Suppressor macrophage treated with lipopolysaccharide for 1 hour (primary cell): ENCODE measurements around the gene ZNF281.
A peak's percentile ranks its signal among the peaks of the same experiment; 100 is the strongest.
"Not testable (repeated sequence)": the region's sequence is repeated elsewhere in the genome, so short reads cannot be mapped to it uniquely, and the experiment has no call there.

Experiments
- DNase-seq, 3 donors: peaks; one replicate each; pipeline ENCODE4 v3.0.0-alpha.2; 2020 to 2022

The ZNF281 gene

DNA sequence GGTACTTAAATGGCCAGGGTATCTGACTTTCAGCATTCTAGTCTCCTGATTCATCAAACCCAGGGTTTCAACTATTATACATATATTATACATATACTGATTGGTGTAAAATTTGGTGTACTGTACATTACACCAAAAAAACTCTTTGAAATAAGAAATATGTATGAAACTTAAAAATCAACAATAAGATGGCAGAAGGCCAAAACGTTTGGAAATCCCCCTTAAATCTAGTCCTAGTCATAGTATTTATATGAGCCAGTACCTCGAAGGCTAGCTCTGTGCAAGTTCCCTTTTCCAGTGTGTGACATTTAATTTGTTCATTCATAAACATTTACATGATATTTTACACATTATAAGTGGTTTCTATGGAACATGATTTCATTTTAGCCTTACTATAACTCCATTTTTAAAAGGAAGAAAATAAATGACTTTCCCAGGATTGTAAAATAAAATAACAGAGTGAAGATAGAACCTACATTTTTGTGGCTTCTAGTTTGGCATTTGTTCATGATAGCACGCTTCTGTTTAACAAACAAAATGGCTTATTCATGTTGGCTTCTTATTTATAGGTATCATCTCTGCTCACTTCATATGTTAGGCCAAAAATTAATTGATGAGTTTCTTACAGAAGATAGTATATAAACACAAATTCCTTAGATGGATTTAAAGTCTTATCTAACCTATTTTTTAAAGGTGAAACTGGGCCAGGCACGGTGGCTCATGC, 18.8 kb upstream of the ZNF281 start:
- DNase-seq = peak; percentile 73 to 89 (median 81)

DNA sequence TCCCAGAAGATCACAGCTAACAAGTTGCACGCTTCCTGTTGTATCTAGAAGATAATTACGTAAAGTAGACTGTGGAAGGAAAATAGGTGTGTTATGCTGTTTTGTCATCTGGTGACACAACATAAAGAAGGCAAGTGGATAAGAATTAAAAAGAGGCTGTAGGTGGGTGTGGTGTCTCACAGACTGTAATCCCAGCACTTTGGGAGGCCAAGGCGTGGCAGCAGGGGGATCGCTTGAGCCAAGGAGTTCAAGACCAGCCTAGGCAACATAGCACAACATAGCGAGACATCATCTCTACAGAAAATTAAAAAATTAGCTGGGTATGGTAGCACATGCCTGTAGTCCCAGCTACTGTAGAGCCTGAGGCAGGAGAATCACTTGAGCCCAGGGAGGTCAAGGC, 17.9 kb upstream of the ZNF281 start:
- no peak for DNase-seq

DNA sequence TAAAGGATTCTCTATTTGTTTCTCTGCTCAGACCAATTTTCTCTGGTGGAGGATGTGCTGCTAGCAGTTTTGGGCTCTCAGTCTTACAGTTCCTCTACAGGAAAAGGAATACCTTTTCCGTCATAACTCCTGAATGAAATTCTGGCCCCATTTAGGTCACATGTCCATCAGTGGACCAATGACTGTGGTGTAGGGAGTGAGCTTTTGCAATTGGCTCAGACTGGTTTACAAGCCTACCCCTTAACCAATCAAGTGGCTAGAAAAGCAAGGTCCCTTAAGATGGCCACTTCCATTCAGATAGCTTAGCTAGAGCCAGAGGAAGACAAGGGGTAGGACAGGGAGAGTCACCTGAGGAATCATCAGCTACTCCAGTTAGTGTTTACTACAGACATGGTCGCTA, 16.4 kb upstream of the ZNF281 start:
- DNase-seq = no peak

DNA sequence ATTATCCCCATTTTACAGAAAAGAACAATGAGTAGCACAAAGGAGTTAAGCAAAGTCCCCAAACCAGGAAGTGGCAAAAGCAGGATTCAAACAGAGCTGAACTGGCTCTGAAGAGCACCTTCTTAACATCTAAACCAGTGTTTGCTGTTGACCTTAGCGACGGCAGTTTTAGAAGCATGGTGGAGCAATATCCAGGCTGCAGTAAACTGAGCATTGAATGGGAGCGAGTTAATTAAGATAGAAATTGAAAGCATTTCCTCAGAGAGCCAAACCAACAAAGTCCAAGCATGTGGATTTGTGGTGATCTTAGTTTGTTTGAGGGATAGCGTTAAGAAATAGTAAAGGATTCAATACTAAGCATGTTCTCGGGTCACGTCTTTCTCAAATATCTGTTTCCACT, 13.4 kb upstream of the ZNF281 start:
- no peak for DNase-seq

DNA sequence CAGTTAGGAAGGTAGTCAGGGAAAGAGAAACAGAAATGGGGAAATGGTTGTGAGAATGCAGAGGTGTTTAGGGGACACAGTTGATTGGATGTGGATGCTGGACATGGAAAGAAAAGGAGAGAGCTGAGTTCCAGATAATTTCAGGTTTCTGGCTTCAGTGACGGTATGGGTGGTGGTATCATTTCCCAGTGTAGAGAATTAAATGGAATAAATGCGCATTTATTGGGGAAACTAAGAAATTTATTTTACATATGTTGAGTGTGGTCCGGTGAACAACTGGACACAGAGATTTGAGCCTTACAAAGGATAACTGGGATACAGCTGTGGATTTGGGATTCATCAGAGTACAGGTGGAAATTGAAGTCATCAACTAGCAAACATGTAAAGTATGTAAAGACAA, 12.4 kb upstream of the ZNF281 start:
- no peak for DNase-seq

DNA sequence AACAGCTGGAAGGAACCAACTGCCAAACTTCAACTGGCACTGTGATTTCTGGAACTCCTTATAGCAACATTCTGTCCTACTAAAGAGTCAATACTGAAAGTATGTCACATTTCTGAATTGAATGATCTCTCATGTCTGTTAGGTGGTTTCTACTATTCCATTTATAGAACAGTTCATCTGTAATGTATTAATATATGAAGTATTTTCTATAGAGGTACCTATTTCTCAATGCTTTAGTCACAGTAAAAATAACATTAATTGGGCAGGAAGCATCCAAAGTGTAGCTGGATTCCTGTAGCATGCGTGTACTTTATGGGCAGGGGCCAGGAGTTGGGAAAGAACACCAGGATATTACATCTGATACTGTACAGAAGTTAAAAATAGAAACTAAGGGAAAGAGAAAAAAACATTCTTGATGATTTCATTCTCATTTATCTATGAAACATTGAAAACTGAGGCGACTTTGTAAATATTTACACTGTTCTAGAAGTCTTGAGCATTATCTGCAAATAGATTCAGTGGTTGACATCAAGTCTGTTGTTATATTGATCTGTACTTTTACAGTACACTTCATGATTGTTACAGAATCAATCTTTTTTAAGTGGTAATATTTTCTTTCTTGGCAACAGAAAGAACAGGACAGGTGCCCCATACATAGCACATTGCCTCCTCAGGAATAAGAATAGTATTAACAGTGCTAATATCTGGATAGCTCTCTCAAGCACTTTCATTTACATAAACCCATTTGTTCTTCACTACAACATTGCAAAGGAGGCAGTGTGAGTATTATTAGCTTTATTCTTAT, 6.2 kb upstream of the ZNF281 start:
- DNase-seq = peak in 1 of 3 donors; percentile 26

DNA sequence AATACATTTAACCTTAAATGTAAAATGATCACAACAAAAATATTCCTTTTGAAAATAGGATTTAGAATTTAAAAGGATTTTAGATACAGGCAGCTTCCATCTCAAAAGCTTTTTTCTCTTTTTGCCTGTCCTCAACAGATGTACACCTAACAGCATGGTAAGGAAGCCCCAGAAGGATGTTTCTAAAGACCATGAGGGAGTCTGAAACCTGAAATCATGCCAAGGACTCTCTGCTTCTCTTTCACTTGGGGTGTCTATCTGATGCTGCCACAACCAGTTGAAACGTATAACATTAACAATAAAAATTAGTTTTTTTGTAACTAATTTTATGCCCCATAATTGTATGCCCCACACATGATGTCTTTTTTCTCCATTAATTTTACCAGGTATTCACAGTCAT, 5.4 kb upstream of the ZNF281 start:
- no peak for DNase-seq

DNA sequence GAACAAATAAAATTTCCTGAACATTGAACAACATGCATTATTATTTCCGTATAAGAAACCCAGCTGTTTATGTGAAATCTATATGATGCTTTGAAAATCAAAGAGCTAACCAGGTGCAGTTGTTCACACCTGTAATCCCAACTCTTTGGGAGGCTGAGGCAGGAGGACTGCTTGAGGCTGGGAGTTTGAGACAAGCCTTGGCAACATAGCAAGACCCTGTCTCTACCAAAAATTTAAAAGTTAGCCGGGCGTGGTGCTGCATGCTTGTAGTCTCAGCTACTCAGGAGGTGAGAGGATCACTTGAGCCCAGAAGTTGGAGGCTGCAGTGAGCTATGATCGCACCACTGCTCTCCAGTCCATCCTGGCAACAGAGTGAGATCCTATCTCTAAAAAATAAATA, 4.8 kb upstream of the ZNF281 start:
- no peak for DNase-seq

DNA sequence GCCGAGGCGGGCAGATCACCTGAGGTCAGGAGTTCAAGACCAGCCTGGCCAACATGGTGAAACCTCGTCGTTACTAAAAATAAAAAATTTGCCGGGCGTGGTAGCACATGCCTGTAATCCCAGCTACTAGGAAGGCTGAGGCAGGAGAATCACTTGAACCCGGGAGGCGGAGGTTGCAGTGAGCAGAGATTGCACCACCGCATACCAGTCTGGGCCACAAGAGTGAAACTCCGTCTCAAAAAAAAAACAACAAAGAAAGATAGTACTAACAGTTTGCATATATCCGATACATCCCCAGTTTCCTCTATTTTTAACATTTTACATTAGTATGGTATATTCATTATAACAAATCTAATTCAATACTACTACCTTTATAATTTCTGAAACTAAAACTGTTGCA, 3.9 kb upstream of the ZNF281 start:
- DNase-seq = not testable (repeated sequence)

DNA sequence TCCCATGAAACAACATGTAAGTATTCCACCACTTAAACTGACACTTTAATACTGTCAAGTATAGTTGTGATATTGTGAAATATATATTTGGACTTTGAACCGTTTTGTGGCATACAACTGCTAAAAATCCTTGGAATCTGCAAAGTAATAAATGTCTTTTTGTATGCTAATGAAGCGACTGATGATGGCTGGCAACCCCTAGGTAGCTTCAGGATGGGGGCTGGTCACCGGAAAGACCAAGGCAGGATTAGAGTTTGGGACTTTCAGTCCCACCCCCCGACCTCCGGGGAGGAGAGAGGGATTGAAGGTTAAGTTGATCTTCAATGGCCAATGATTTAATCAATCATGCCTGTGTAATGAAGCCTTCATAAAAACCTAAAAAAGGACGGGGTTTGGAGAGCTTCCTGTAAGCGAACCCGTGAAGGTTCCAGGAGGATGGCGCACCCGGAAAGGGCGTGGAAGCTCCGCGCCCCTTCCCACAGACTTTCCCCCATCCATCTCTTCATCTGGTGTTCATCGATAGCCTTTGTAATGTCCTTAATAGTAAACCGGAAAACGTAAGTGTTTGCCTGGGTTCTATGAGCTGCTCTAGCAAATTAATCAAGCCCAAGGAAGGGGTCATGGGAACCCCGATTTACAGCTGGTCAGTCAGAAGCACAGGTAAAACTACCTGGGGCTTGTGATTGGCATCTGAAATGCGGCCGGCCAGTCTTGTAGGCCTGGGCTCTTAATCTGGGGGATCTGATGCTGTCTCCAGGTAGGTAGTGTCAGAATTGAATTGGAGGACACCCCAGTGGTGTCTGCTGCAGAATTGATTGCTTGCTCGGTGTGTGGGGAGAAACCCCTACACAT, 1.8 kb upstream of the ZNF281 start:
- no peak for DNase-seq

DNA sequence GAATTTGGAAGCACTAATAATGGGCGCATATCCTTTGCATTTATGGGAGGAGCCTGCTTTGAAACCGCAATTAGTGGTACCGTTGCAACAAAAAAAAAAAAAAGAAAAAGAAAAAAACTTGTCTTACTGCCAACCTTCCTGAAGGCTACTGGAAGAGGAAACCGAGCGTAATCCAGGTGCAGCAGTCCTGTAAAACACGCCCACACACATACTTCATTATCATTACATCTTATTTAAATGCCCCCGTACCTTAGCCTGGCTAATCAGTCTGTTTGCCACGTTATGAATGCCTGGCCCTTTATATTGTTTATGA, 686 bp upstream of the ZNF281 start:
- no peak for DNase-seq

DNA sequence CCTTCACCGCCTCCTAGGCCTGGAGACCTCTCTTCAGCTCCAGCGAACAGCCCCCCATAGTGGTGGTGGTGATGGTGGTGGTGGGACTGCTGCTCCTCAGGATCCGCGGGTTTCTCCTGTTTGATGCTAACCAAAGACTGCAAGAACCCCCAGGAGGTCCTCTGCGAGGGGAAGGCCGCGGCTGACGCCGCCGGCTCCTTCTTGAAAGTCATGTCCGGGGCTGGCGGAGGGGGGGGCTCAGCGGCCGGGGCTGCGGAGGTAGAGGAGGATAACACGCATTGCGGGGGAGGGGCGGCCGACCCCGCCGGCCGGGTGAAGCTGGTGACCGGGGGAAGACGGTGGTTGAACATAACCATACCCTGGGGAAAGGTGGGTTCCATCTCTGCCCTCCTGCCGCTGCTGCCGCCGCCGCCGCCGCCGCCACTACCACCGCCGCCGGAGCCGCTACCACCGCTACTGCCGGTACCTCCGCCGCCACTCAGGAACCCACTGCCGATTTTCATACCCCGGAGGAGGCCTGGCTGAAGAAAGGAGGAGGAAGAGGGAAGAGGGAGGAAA, 554 bp downstream of the ZNF281 start:
- DNase-seq = peak; percentile 21 to 63 (median 40)

DNA sequence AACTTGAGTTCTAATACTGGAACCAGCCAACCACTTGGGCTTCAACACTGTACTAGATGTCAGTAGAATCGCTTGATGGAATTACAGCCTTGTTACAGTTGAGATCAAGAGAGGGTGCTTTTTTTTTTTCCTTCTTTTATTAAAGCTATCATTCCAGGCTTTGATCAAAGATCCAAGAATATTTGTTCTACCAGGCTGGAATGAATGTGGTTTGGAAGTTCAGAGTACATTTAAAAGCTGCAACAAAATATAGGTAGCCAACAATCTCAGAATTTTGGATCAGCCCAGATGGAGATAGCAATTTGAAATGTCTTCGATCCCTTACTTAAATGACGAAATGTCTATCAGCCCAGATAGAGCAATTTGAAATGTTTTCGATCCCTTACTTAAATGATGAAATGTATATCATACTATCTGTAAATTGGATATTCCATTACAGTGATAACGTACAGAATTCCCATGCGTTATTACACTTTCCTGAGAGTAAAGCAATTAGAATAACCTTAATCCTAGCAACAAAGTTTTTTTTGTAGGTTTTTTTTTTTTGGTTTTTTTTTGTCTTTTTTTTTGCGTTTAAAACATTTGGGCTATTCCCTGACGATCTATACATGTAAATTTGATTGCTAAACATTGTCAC, 3.6 kb downstream of the ZNF281 start:
- no peak for DNase-seq

DNA sequence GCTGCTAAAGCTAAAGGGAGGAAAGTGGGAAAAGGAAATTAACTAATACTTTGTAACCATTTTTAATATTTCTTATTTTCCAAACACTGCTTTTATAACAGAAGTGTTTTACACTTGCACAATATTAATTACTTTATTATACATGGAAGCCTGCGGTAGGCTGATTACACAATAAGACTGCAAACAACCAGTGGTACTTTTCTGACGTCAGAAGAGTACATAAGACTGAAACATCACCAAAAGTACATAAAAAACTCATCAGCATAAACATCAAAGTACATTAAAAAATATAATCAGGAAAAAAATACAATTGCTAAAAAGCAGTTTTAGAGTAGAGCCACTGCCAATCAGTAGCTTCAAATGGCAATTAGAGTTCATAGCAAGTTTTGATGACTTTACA, 4.6 kb downstream of the ZNF281 start:
- DNase-seq = peak in 2 of 3 donors; percentile 46 to 56

DNA sequence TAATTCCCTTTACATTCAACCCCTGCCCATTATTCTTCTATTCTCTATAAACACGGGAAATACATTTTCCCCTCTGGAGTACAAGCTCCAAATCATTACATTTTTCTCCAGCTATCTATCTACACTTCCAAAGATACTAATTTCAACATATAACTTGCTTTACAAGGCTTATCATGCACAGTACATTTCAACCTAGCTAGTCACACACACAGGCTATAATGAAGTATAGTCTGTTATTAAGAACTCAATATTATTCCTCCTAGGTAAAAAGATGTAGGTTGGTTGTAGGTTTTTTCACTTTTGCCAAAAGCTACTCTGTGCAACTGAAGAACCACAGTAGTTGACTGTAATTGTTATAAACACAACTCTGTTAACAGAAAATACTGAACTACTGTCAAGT, 8.1 kb downstream of the ZNF281 start:
- DNase-seq = no peak

DNA sequence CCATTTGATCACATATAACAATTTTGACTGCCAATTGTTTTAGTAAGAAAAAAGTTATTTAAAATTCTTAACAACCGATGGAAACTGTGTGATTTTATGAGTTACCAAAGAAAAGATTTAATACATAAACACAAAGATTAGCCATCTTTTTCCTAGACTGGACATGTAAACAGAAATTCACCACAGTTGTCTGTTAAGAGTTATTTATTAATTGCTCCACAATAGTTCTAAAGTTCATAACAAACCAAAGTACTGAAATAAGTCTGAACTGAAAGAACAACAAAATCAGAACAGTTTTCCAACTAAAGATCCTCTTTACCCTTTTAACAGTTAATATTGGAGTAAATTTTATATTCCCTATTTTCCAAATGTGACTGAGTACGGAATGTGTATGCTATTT, 8.6 kb downstream of the ZNF281 start:
- DNase-seq = no peak

DNA sequence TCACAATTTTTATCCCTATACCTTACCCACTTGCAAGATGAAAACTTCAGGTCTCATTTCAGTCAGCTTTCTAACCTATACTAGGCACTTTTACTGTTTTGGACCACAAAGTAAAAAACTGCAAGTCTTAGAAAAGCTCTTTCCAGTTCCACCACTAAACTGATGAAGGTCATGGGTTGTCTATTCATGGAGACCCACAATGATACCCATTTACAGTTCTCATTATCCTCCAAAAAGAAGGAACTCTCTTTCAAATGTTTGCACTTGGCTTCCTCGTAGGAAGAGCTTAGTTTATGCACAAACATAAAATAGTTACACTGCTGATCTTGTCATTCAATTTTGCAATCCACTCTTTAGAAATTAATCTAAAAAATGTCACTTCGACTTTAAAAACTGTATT, 9.3 kb downstream of the ZNF281 start:
- no peak for DNase-seq

DNA sequence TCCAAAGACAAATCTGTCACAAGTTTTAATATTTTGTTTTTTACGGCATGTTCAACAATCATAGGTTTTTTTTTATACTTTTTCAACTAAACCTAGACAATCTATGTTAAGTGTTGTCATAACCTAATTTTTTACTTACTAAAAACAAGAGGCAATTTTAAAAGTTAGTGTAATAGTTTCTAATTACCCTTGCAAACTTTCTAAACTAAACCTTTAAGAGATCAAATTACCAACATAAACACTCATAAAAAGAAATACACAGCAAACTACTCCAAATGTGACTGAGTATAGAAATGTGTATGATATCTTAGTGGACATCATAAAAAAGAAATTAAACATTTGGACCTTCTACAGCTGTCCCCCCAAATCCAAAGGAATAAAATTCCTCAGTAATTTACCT, 10.0 kb downstream of the ZNF281 start:
- no peak for DNase-seq

DNA sequence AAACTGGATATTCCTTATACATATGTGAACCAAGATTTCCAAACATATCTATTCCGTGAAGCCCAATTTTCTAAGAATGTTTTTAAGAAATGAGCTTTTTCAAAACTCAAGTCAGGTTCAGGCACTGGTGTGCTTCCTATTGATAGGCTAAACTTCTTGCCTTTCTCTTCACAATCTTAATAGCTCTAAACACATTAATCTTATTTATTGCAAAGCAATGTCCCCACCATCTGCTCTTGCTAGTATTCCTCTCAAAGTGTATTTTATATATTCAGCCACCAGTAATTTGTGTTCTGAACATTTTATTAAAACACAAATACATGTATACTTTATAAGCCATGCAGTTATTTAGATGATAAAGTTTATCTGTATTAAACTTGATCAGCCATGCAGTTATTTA, 11.5 kb downstream of the ZNF281 start:
- no peak for DNase-seq

DNA sequence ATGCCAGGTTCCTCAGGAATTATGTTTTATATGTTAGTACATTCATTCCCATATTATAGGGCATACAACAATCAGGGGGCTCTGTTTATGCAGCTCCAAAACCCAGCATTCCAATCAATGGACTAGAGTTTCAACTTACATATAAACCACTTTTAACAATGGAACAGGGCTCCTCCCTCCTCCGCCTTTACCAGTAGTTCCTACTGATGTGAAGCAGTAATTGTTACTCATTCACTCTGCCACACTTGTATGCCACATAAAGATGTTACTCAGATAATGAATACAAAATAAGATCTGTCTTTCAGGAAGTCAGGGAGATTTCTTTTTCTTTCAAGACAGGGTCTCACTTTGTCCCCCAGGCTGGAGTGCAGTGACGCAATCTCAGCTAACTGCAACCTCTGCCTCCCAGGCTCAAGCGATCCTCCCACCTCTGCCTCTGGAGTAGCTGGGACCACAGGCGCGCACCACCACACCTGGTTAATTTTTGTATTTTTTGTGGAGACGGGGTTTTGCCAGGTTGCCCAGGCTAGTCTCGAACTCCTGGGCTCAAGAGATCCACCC, 17.1 kb downstream of the ZNF281 start:
- no peak for DNase-seq

DNA sequence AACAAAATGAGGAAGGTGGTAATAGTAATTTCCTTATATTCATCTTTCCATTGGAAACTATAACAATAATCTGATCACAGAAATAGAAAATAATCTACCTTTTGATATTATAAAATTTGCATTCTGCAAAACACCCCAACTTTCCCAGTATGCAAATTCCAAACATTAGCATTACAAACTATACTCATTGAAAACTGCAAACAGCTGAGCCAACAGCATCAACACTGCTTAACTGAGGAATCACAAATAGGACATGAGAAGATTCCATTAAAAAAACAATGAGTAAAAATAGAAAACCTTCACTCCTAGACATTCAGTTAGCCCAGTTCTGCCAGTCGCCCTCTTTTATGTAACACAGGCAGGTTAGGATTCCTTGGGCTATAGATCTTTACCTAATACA, 18.1 kb downstream of the ZNF281 start:
- no peak for DNase-seq

DNA sequence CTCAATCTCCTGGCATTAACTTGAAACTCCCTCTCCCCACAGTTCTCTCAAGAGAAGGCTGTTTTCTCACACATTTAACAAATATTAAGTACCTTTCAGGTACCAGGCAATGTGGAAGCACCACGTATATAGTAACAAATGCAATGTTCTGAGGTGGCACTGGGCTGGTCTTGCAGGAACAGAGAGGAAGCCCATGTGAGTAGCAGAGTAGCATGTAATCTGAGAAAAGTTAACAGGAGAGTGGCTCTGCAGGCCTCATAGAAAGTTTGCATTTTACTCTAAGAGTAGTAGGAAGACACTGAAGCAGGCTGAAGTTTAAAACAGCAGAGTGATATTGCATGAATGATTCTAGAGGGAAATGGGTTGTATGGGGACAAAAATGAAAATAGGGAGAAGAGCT, 21.0 kb downstream of the ZNF281 start:
- DNase-seq = no peak

DNA sequence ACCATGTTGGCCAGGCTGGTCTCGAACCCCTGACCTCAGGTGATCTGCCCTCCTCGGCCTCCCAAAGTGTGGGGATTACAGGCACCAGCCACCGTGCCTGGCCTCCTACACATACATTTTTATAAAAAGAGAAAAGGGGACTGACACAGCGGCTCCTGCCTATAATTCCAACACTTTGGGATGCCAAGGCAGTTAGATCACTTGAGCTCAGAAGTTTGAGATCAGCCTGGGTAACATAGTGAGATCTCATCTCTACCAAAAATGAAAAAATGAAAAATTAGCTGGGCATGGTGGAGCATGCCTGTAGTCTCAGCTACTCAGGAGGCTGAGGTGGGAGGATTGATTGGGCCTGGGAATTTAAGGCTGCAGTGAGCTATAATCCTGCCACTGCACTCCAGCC, 23.4 kb downstream of the ZNF281 start:
- DNase-seq = no peak
